Hepatocyte (in vitro differentiated cells): Measurements from ENCODE around the gene ZNF521. TPM values are rescaled to one million over a fixed set of nuclear protein-coding genes. Genes with fewer than 3 reads are reported as not detected.

Source experiments
- DNase-seq: peaks from one replicate; pipeline ENCODE4 v3.0.0-alpha.2; 2016; ENCODE audit warnings: low spot score
- H2AFZ ChIP-seq: fragments of 200-600 bp; sonication (generic); 2 replicates; pipeline ENCODE4 v1.6.0; 2016; ENCODE audit warnings: antibody characterized with exemption, mild to moderate bottlenecking
- H3K27ac ChIP-seq: fragments of 200-600 bp; sonication (generic); 2 replicates; pipeline ENCODE4 v1.5.1; 2016; ENCODE audit warnings: mild to moderate bottlenecking
- H3K27me3 ChIP-seq: fragments of 200-600 bp; sonication (generic); 2 replicates; pipeline ENCODE4 v1.6.1; 2016
- H3K36me3 ChIP-seq: fragments of 200-600 bp; sonication (generic); replicated peaks from 2 replicates; pipeline ENCODE4 v1.5.1; 2016; ENCODE audit warnings: low read depth; ENCODE audit not compliant: insufficient read depth
- H3K4me1 ChIP-seq: fragments of 200-600 bp; sonication (generic); 2 replicates; pipeline ENCODE4 v1.5.1; 2016; ENCODE audit warnings: mild to moderate bottlenecking, moderate library complexity; ENCODE audit not compliant: insufficient read depth
- H3K4me2 ChIP-seq: fragments of 200-600 bp; sonication (generic); 2 replicates; pipeline ENCODE4 v1.6.0; 2016
- H3K4me3 ChIP-seq: fragments of 200-600 bp; sonication (generic); 2 replicates; pipeline ENCODE4 v1.5.1; 2016; ENCODE audit warnings: mild to moderate bottlenecking
- H3K79me2 ChIP-seq: fragments of 200-600 bp; sonication (generic); 2 replicates; pipeline ENCODE4 v1.6.0; 2017; ENCODE audit warnings: mild to moderate bottlenecking
- H3K9me2 ChIP-seq: fragments of 200-600 bp; sonication (generic); replicated peaks from 2 replicates; pipeline ENCODE4 v1.6.0; 2017; ENCODE audit warnings: mild to moderate bottlenecking; ENCODE audit not compliant: insufficient read depth
- H3K9me3 ChIP-seq: fragments of 200-600 bp; sonication (generic); 2 replicates; pipeline ENCODE4 v1.5.1; 2016; ENCODE audit warnings: low read depth, mild to moderate bottlenecking
- H4K20me1 ChIP-seq: fragments of 200-600 bp; sonication (generic); 2 replicates; pipeline ENCODE4 v1.6.0; 2016; ENCODE audit warnings: mild to moderate bottlenecking; ENCODE audit not compliant: insufficient read depth, poor library complexity, severe bottlenecking
- EZH2 ChIP-seq: fragments of 200-600 bp; sonication (generic); IDR thresholded peaks from 2 replicates; pipeline ENCODE4 v1.6.1; 2016; ENCODE audit warnings: antibody characterized with exemption, mild to moderate bottlenecking, borderline replicate concordance
- EZH2phosphoT487 ChIP-seq: fragments of 200-600 bp; sonication (generic); IDR thresholded peaks from one replicate; pipeline ENCODE4 v1.6.1; 2018; ENCODE audit warnings: antibody characterized with exemption, mild to moderate bottlenecking, low read depth, moderate library complexity; ENCODE audit not compliant: unreplicated experiment, severe bottlenecking
- WGBS: methylation state at CpG from one replicate; pipeline ENCODE4 v1.1.6; 2016; ENCODE audit warnings: low lambda C conversion rate; ENCODE audit errors: missing lambda C conversion rate; 5-methylcytosine and 5-hydroxymethylcytosine counted together
- polyA plus RNA-seq: library from polyadenylated mRNA; unstranded; fragments of >200 nt; fragmentation: Nextera tagmentation; extraction: Ambion mirVana; gene quantifications from 2 replicates; pipeline ENCODE4 v1.2.1, GENCODE V29; 2016
- total RNA-seq: library from RNA; depleted of rRNA; stranded (reverse); fragments of >200 nt; gene quantifications from 2 replicates; pipeline ENCODE4 v1.2.3, GENCODE V29; 2014
- TF ChIP-seq, protein P1 (sequence below): fragments of 200-600 bp; sonication (generic); IDR thresholded peaks from 2 replicates; pipeline ENCODE4 v1.5.1; 2016; ENCODE audit warnings: antibody characterized with exemption, mild to moderate bottlenecking; ENCODE audit not compliant: poor library complexity

Gene ZNF521
- total and polyA plus RNA-seq, 2 experiments from 2014 or later, result 9.0 to 16.3 TPM

DNA sequence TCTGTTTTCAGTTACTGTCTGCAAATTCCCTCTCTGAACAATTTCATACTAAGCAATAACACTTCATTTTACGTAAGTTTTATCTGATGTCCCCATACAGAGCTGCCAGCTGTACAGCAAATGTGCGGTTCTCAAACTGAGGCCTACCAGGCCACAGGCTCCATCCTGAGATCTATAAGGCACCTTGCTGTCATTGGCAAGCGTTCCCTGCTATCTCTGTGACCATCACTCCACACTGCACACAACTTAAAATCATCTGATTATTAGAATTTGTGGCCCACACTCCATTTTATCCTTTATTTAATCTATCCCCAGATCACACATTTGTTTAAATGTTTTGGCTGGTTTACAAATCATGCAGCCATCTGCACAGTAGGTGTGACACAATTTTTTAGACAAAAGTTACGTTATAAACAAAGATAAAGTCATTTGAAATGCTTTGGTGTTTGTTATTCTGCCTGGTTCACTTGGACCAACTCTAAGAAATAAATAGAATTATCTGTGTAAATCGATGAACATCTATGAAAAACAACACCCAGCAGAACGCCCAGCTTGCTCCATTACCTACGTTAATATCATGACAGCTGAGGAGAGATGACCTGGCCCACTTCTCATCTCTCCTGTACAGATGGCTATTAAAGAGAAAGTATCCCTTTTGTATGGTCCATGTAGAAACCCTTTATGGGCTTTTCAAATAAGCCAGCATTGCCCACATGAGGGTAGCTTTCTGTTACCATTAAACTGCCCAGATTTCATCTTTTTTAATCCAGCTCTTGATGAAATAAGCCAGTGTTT, 162.4 kb downstream of the ZNF521 start:
- Histone ChIP-seq H3K4me3 (no peak overlapping the region), H3K9me3 (no peaks in the 10 kb centered on the region)

GRCh38 chr18:25187521-25188192, 164.3 kb downstream of the ZNF521 start:
- TF ChIP-seq, protein P1, sequence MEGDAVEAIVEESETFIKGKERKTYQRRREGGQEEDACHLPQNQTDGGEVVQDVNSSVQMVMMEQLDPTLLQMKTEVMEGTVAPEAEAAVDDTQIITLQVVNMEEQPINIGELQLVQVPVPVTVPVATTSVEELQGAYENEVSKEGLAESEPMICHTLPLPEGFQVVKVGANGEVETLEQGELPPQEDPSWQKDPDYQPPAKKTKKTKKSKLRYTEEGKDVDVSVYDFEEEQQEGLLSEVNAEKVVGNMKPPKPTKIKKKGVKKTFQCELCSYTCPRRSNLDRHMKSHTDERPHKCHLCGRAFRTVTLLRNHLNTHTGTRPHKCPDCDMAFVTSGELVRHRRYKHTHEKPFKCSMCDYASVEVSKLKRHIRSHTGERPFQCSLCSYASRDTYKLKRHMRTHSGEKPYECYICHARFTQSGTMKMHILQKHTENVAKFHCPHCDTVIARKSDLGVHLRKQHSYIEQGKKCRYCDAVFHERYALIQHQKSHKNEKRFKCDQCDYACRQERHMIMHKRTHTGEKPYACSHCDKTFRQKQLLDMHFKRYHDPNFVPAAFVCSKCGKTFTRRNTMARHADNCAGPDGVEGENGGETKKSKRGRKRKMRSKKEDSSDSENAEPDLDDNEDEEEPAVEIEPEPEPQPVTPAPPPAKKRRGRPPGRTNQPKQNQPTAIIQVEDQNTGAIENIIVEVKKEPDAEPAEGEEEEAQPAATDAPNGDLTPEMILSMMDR, result no peak
- TF ChIP-seq EZH2 (no peak), EZH2phosphoT487 (no peak)
- Histone ChIP-seq H3K4me1 (no peaks in the 10 kb centered on the region), H3K9me2 (no peaks in the 10 kb centered on the region), H3K4me3 (no peak overlapping the region), H3K36me3 (no peaks in the 10 kb centered on the region), H2AFZ (no peak overlapping the region), H3K27me3 (no peaks in the 10 kb centered on the region), H4K20me1 (no peaks in the 10 kb centered on the region), H3K79me2 (no peaks in the 10 kb centered on the region), H3K27ac (no peak overlapping the region), H3K9me3 (no peaks in the 10 kb centered on the region), H3K4me2 (no peak overlapping the region)
- 91% methylated on average over 7 of the region's 7 CpGs for WGBS
- no peak for DNase-seq

More for the DNA sequence above, 162.4 kb downstream of the ZNF521 start:
- no peak overlapping the region for H3K4me2 ChIP-seq
- no peaks in the 10 kb centered on the region for H3K9me2 ChIP-seq
- no peaks in the 10 kb centered on the region for H3K36me3 ChIP-seq
- WGBS, result 88% methylated on average over 7 of the region's 7 CpGs
- no peaks in the 10 kb centered on the region for H3K4me1 ChIP-seq
- TF ChIP-seq EZH2phosphoT487, result no peak
- no peak for DNase-seq
- no peaks in the 10 kb centered on the region for H3K79me2 ChIP-seq
- no peak overlapping the region for H3K27ac ChIP-seq
- no peak overlapping the region for H2AFZ ChIP-seq
- H4K20me1 ChIP-seq, result no peaks in the 10 kb centered on the region
- H3K27me3 ChIP-seq, result no peaks in the 10 kb centered on the region

- H2AFZ ChIP-seq, result no peak overlapping the region
- H3K4me2 ChIP-seq, result no peak overlapping the region
- no peaks in the 10 kb centered on the region for H4K20me1 ChIP-seq
- no peaks in the 10 kb centered on the region for H3K27me3 ChIP-seq
- no peaks in the 10 kb centered on the region for H3K9me3 ChIP-seq
- no peak overlapping the region for H3K4me3 ChIP-seq
- H3K36me3 ChIP-seq, result no peaks in the 10 kb centered on the region
- no peaks in the 10 kb centered on the region for H3K9me2 ChIP-seq
- no peak overlapping the region for H3K27ac ChIP-seq
- no peak for DNase-seq
- no peaks in the 10 kb centered on the region for H3K4me1 ChIP-seq
- H3K79me2 ChIP-seq, result no peaks in the 10 kb centered on the region
- TF ChIP-seq, protein P1, result no peak
- TF ChIP-seq EZH2phosphoT487 (no peak), EZH2 (no peak)
- WGBS, result 80% methylated on average over 4 of the region's 4 CpGs
Observed at GRCh38 chr18:25186871-25187270, 165.1 kb downstream of the ZNF521 start.

DNA sequence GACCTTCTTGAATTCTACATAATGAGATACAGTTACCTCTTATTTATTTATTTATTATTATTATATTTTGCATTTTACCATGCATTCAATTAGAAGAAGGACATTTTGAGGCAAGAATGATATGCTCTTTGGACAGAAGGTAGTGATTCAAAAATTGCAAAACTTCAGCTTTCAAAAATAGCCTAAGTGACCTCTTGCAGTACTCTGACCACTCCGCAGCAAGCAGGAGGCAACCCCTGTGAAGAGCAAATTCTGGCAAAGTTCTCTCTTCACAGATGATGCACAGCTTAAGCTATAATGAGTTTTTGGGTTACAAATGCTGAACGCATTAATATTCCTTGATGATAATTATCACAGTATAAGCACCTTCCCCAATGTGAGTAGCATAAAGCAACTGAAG, 170.0 kb downstream of the ZNF521 start:
- H4K20me1 ChIP-seq, result no peaks in the 10 kb centered on the region
- TF ChIP-seq, protein P1, result no peak
- no peak overlapping the region for H3K4me2 ChIP-seq
- H2AFZ ChIP-seq, result no peak overlapping the region
- 96% methylated on average over 2 of the region's 2 CpGs for WGBS
- H3K9me3 ChIP-seq, result no peaks in the 10 kb centered on the region
- no peak for DNase-seq
- no peak overlapping the region for H3K27ac ChIP-seq
- H3K4me3 ChIP-seq, result no peak overlapping the region
- no peaks in the 10 kb centered on the region for H3K27me3 ChIP-seq
- H3K79me2 ChIP-seq, result no peaks in the 10 kb centered on the region
- H3K9me2 ChIP-seq, result no peaks in the 10 kb centered on the region
- H3K4me1 ChIP-seq, result no peaks in the 10 kb centered on the region
- no peaks in the 10 kb centered on the region for H3K36me3 ChIP-seq
